Body of pancreas (tissue), 4 donors: ENCODE data around the gene ABCC3.

Source experiments
- POLR2A ChIP-seq, 3 donors: fragments of 450-650 bp; IDR thresholded peaks; one replicate each; pipeline ENCODE4 v1.6.1; 2016; ENCODE audit warnings: antibody characterized with exemption in 3 of 3, mild to moderate bottlenecking in 2 of 3
- TF ChIP-seq, protein P1 (sequence below), 7 experiments: fragments of 450-650 bp in 4 of 7; fragments of 200-600 bp in 3 of 7; sonication (generic) in 3 of 7; IDR thresholded peaks; one replicate each; pipeline ENCODE4 v1.5.1; 2016 to 2019; ENCODE audit warnings: antibody characterized with exemption in 7 of 7

DNA sequence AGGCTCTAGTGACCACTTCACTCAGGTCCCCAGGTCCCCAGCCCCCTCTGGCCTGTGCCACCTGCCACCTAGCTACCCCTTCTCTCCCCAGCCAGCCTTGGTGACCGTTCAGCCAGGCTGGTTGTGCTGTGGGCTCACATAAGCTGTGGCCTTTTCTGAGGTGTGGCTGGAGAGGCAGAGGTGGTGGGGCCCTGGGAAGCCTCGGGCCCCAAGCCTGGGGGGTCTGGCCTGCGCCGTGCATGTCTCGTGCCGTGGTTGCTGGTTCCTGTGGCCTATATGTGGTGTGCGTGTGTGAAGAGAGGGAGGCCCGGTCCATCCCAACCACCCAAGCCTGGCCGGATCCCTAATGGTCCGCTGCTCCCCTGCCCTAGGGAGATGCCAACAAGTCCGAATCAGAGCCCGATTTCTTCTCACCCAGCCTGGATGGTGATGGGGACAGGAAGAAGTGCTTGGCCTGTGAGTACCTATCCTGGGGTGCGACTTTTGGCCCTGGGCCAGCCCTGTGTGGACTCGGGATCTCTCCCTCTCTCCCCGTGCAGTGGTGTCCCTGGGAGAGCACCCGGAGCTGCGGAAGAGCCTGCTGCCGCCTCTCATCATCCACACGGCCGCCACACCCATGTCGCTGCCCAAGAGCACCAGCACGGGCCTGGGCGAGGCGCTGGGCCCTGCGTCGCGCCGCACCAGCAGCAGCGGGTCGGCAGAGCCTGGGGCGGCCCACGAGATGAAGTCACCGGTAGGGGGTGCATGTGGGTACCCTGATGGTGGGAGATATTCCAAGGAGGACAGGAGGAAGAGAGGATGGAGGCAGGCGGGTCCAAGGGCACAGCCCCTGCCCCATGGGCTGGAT, 38.3 kb upstream of the ABCC3 start:
- TF ChIP-seq POLR2A (IDR thresholded peaks at IDR 0.05): no peak
- TF ChIP-seq, protein P1, sequence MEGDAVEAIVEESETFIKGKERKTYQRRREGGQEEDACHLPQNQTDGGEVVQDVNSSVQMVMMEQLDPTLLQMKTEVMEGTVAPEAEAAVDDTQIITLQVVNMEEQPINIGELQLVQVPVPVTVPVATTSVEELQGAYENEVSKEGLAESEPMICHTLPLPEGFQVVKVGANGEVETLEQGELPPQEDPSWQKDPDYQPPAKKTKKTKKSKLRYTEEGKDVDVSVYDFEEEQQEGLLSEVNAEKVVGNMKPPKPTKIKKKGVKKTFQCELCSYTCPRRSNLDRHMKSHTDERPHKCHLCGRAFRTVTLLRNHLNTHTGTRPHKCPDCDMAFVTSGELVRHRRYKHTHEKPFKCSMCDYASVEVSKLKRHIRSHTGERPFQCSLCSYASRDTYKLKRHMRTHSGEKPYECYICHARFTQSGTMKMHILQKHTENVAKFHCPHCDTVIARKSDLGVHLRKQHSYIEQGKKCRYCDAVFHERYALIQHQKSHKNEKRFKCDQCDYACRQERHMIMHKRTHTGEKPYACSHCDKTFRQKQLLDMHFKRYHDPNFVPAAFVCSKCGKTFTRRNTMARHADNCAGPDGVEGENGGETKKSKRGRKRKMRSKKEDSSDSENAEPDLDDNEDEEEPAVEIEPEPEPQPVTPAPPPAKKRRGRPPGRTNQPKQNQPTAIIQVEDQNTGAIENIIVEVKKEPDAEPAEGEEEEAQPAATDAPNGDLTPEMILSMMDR (IDR thresholded peaks at IDR 0.05): no peak
